Aorta (tissue), 5 donors: ENCODE measurements around the gene LTA. TPM values are rescaled to one million over a fixed set of nuclear protein-coding genes. Genes with fewer than 3 reads are reported as not detected.

Experiments
- ATAC-seq: fragments of 200-7000 bp; cut with Tn5 transposase; one replicate; pipeline ENCODE4 v1.9.1; 2022; ENCODE audit warnings: moderate library complexity; ENCODE audit not compliant: low FRiP score
- DNase-seq, 2 donors: peaks; one replicate each; pipeline ENCODE4 v3.0.0-alpha.2; 2020
- H3K27ac ChIP-seq, 2 donors: one replicate each; pipeline ENCODE4 v1.5.1; 2013; ENCODE audit warnings: low read length in 2 of 2, mild to moderate bottlenecking in 2 of 2, moderate library complexity in 2 of 2, control low read depth in 1 of 2, inconsistent platforms in 1 of 2, low read depth in 1 of 2
- H3K27me3 ChIP-seq, 2 donors: one replicate each; pipeline ENCODE4 v1.6.1; 2013; ENCODE audit warnings: control low read depth in 1 of 2, low read length in 1 of 2, mild to moderate bottlenecking in 1 of 2, moderate library complexity in 1 of 2; ENCODE audit not compliant: insufficient read depth in 2 of 2, control insufficient read depth in 1 of 2
- H3K36me3 ChIP-seq, 2 donors: one replicate each; pipeline ENCODE4 v1.6.1; 2013; ENCODE audit warnings: control low read depth in 1 of 2, low read length in 1 of 2, mild to moderate bottlenecking in 1 of 2; ENCODE audit not compliant: insufficient read depth in 2 of 2, control insufficient read depth in 1 of 2
- H3K4me1 ChIP-seq, 2 donors: one replicate each; pipeline ENCODE4 v1.6.1; 2013; ENCODE audit warnings: low read length in 2 of 2, control low read depth in 1 of 2, mild to moderate bottlenecking in 1 of 2, moderate library complexity in 1 of 2; ENCODE audit not compliant: insufficient read depth in 2 of 2, control insufficient read depth in 1 of 2
- H3K4me3 ChIP-seq, 2 donors: one replicate each; pipeline ENCODE4 v1.5.1; 2013; ENCODE audit warnings: low read length in 2 of 2, control low read depth in 1 of 2, mild to moderate bottlenecking in 1 of 2
- H3K9me3 ChIP-seq: one replicate; pipeline ENCODE4 v1.6.1; 2013; ENCODE audit warnings: mild to moderate bottlenecking, low read length; ENCODE audit not compliant: control insufficient read depth
- WGBS, 2 donors: extraction: QIAGEN DNeasy Blood & Tissue Kit; methylation state at CpG; one replicate each; pipeline ENCODE4 v1.1.7; 2013; 5-methylcytosine and 5-hydroxymethylcytosine counted together
- intact Hi-C, 2 donors: fragments of 100-400 bp; cut with DNase I; formaldehyde crosslinking; loops; one replicate each; pipeline versions ENCODE4 v1.14.2 to v1.15.0; 2022
- long read RNA-seq, 2 donors: library from polyadenylated mRNA; unstranded; transcript quantifications; one replicate each; pipeline ENCODE4 v2.0.0, GENCODE V29; 2020 to 2021
- polyA plus RNA-seq, 2 donors: library from polyadenylated mRNA; stranded (reverse); fragments of 200-250 nt; gene quantifications; one replicate each; pipeline ENCODE4 v1.2.3, GENCODE V29; 2013
- total RNA-seq, 2 donors: library from RNA; stranded (reverse); fragmentation: NEBNext Ultra II Directional; extraction: Animal tissue kit (Norgen Biotek cat#: 25700); gene quantifications; one replicate each; pipeline ENCODE4 v1.2.1, GENCODE V29; 2021
- donor health status: healthy with polysubstance abuse.
- donor health status: Bipolar disorder and iron deficiency.
- donor health status: DM: no; HTN: no; CAD: no.
- donor health status: DM: no; HTN: no; CAD: no.
- donor health status: DM: yes; HTN: yes; CAD: no.

LTA gene, protein sequence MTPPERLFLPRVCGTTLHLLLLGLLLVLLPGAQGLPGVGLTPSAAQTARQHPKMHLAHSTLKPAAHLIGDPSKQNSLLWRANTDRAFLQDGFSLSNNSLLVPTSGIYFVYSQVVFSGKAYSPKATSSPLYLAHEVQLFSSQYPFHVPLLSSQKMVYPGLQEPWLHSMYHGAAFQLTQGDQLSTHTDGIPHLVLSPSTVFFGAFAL
- total RNA-seq = not detected
- under 1 TPM in 1 of 2 donors, not detected in 1; 0.18 TPM for polyA plus RNA-seq
- long read RNA-seq, donor 1, partial matches to known transcripts = 0 of 1 reads
- long read RNA-seq, donor 1, other reads (novel, unspliced or antisense) = 0 of 1 reads
- long read RNA-seq, donor 2 = 0 reads

DNA sequence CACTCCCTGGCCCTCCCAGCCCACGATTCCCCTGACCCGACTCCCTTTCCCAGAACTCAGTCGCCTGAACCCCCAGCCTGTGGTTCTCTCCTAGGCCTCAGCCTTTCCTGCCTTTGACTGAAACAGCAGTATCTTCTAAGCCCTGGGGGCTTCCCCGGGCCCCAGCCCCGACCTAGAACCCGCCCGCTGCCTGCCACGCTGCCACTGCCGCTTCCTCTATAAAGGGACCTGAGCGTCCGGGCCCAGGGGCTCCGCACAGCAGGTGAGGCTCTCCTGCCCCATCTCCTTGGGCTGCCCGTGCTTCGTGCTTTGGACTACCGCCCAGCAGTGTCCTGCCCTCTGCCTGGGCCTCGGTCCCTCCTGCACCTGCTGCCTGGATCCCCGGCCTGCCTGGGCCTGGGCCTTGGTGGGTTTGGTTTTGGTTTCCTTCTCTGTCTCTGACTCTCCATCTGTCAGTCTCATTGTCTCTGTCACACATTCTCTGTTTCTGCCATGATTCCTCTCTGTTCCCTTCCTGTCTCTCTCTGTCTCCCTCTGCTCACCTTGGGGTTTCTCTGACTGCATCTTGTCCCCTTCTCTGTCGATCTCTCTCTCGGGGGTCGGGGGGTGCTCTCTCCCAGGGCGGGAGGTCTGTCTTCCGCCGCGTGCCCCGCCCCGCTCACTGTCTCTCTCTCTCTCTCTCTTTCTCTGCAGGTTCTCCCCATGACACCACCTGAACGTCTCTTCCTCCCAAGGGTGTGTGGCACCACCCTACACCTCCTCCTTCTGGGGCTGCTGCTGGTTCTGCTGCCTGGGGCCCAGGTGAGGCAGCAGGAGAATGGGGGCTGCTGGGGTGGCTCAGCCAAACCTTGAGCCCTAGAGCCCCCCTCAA, at the start of gene LTA:
LTA (plus strand) TSS at position 249 of the 871 bp plus-strand sequence; CDS start at position 703, 454 bp downstream.
- DNase-seq (no peak), ATAC-seq (peak; percentile 5)
- Histone ChIP-seq H3K27ac (no peak within 1 kb of the TSS), H3K9me3 (no peaks in the 10 kb centered on the region), H3K36me3 (no peaks in the 10 kb centered on the region), H3K4me3 (no peak within 1 kb of the TSS), H3K27me3 (peaks cover 0 to 2% of the 10 kb centered on the region in 2 donors), H3K4me1 (no peaks in the 10 kb centered on the region)
- 87% methylated on average over 26 to 27 of the region's 27 CpGs for WGBS, 2 donors
- intact Hi-C loops = no loop called here

DNA sequence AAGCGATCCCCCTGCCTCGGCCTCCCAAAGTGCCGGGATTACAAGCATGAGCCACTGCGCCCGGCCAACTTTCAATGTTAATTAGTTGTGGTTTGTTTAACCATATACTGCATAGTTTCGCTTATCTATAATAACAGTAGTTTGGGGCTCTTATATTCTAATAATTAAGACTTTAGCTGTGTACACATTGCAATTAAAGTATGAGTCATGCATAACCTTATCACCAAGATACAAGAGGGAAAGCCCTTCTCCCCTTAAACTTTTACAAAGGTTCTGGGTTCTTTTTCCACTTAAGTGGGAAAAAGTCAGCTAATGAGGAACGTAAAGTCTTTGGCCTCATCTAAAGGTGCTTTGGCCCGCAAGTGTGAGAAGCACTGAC, 46.5 kb upstream of the LTA start:
- H3K4me3 ChIP-seq = no peak overlapping the region
- H3K9me3 ChIP-seq = no peaks in the 10 kb centered on the region
- peaks cover 0 to under 1% of the 10 kb centered on the region in 2 donors for H3K36me3 ChIP-seq
- no peaks in the 10 kb centered on the region for H3K4me1 ChIP-seq
- intact Hi-C loops = no loop called here
- 70 to 75% methylated on average over 8 of the region's 8 CpGs for WGBS, 2 donors
- DNase-seq = no peak
- H3K27me3 ChIP-seq = no peaks in the 10 kb centered on the region
- H3K27ac ChIP-seq = no peak overlapping the region
- no peak for ATAC-seq

DNA sequence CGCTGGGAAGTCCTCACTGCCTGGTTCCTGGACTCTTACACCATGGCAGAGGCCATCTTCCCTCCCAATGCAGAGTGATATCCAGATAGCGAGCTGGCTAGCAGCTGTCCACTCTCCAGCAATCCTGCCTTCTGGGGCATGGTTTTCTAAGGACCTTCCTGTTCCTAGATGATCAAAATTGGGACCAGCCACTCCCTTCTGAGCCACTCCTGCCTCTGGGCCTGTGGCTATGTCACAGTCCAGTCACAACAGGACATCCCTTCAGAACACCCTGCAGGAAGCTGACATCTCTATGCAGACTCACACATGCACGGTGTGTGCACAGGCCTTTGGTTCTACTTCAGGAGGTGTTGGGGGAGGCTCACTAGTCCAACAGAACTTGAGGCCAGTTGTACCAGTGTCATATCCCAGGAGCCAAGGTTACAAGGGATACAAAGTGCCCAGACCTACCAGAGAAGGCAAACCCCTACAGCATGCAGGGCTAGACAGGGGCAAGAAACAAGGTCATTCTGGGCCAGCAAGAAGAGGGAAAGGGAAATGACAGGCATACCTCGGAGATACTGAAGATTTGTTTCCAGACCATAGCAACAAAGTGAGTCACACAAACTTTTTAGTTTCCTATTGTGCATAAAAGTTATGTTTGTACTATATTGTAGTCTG, 46.0 kb upstream of the LTA start:
- no peak for DNase-seq
- Histone ChIP-seq H3K27ac (no peak overlapping the region), H3K4me1 (no peaks in the 10 kb centered on the region), H3K9me3 (no peaks in the 10 kb centered on the region), H3K4me3 (no peak overlapping the region), H3K27me3 (no peaks in the 10 kb centered on the region), H3K36me3 (peaks cover 2 to 5% of the 10 kb centered on the region in 2 donors)
- ATAC-seq = no peak
- 62 to 64% methylated on average over 4 of the region's 4 CpGs for WGBS, 2 donors
- intact Hi-C loops = no loop called here

DNA sequence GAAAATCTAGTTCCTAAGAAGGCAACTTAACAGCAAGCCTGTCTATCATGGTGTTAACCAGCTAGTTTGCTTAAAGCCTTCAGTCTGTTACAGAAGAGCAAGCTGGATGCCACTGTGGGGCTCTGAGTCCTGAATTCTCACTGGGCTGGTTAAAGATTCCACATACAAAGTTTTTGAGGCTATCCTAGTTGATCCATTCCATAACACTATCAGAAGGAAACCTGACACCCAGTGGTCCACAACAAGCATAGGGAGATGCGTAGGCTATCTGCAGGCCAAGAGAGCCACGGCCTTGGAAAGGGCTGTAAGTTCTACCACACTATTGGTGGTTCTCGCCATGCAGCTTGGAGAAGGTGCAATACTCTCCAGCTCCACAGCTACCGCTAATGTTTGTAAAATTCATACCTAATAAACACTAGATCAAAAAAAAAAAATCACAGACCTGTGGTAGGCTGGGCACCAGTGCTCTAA, 43.7 kb upstream of the LTA start:
- ATAC-seq = no peak
- no peaks in the 10 kb centered on the region for H3K27me3 ChIP-seq
- peaks cover 2 to 7% of the 10 kb centered on the region in 2 donors for H3K36me3 ChIP-seq
- H3K4me1 ChIP-seq = no peaks in the 10 kb centered on the region
- no peak overlapping the region for H3K27ac ChIP-seq
- WGBS, 2 donors = 81 to 82% methylated on average over 4 of the region's 4 CpGs
- H3K4me3 ChIP-seq = no peak overlapping the region
- H3K9me3 ChIP-seq = no peaks in the 10 kb centered on the region
- no peak for DNase-seq
- intact Hi-C loops = no loop called here

DNA sequence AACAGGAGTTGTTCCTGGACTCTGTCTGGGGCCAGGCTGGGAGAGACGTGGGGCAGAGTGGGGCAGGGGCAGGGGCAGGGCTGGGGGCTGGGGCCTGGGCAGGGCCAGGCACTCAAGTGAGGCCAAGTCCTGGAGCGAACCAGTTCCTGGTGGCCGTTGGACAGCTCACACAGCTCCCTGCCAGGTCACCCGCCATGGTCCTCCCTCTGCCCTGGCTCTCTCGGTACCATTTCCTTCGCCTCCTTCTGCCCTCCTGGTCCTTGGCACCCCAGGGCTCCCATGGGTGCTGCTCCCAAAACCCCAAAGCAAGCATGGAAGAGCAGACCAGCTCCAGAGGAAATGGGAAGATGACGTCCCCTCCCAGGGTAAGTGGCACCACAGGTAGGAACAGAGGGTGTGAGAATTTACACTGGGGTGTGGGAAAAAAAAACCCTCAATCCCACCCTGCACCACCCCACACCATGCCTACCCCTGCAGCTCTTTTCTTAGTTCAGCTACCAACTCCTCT, 43.2 kb upstream of the LTA start, which contains the start of gene MCCD1:
MCCD1 (plus strand) TSS at position 142 of the 508 bp plus-strand sequence; CDS start at position 195, 53 bp downstream.
- ATAC-seq = no peak
- no peaks in the 10 kb centered on the region for H3K9me3 ChIP-seq
- 47 to 64% methylated on average over 5 to 7 of the region's 7 CpGs for WGBS, 2 donors

DNA sequence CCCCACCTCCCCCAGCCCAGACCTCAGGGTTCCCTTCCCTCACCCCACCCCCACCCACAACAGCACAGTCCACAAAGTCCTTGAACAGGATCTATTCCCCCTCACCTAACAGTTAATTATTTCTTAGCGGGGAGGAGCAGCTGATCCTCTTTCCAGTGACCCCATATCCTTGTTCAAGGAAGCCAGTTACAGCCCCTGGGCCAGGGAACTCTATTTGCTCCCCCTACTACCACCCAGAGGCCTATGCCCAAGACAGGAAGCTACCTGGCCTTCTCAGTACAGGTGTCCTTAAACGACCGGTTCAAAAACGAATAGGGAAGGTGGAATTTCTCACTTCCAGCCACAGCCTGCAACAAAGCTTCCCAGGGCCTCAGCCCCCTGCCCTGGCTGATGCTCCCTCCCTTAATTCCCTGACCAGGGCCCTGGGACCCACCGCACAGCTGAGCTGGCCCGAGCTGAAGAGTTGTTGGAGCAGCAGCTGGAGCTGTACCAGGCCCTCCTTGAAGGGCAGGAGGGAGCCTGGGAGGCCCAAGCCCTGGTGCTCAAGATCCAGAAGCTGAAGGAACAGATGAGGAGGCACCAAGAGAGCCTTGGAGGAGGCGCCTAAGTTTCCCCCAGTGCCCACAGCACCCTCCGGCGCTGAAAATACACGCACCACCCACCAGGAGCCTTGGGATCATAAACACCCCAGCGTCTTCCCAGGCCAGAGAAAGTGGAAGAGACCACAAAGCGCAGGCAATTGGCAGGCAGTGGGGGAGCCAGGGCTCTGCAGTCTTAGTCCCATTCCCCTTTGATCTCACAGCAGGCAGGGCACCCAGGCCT, 42.5 kb upstream of the LTA start:
- H3K9me3 ChIP-seq = no peaks in the 10 kb centered on the region
- no peak overlapping the region for H3K27ac ChIP-seq
- peaks cover 5 to 7% of the 10 kb centered on the region in 2 donors for H3K36me3 ChIP-seq
- H3K4me1 ChIP-seq = no peaks in the 10 kb centered on the region
- ATAC-seq (no peak), DNase-seq (no peak)
- WGBS, 2 donors = 40 to 45% methylated on average over 12 of the region's 12 CpGs
- no peak overlapping the region for H3K4me3 ChIP-seq
- intact Hi-C loops = no loop called here
- no peaks in the 10 kb centered on the region for H3K27me3 ChIP-seq

More for the DNA sequence above, 43.2 kb upstream of the LTA start, which contains the start of gene MCCD1:
- DNase-seq = no peak
- Histone ChIP-seq H3K36me3 (peaks cover 2 to 7% of the 10 kb centered on the region in 2 donors), H3K4me1 (no peaks in the 10 kb centered on the region), H3K27me3 (no peaks in the 10 kb centered on the region), H3K27ac (no peak within 1 kb of the TSS), H3K4me3 (no peak within 1 kb of the TSS)
- intact Hi-C loops = no loop called here

DNA sequence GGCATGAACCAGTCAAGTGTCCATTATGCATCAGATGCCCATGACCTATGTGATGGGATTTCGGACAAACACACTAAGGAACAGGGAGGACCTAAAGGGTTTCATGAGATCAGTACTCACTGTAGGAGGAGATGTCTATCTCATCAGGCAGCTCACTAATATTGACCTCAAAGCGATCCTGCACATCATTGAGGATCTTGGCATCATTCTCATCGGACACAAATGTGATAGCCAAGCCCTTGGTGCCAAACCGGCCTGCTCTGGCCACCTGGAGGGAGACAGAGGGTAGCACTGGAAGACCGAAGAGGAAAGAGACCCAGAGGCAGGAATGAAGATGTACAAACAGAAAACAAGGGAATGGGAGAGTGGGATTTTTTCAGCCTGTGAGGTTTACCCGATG, 41.4 kb upstream of the LTA start:
- WGBS, 2 donors = 62 to 66% methylated on average over 6 of the region's 6 CpGs
- ATAC-seq (no peak), DNase-seq (no peak)
- Histone ChIP-seq H3K4me3 (no peak overlapping the region), H3K4me1 (no peaks in the 10 kb centered on the region), H3K27me3 (no peaks in the 10 kb centered on the region), H3K36me3 (peaks cover 9 to 12% of the 10 kb centered on the region in 2 donors), H3K9me3 (no peaks in the 10 kb centered on the region), H3K27ac (no peak overlapping the region)
- intact Hi-C loops = no loop called here

DNA sequence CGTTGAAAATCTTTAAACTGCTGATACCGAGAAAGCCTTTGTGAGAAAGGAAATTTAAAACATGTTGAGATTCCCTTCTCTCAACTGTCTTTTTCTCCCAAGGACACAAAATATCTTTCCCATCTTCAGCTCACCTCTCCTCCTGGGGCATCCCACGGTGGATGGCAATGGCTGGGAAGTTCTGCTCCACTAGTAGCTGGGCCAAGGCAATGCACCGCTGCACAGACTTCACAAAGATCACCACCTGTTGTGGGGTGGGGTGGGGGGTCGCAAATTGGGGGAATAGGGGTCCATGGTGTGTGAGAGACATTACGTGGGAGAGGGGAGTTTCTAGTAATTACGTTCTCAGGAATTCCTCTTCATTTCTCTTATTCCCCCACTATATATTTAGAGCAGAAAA, 40.9 kb upstream of the LTA start:
- Histone ChIP-seq H3K36me3 (peaks cover 9 to 17% of the 10 kb centered on the region in 2 donors), H3K27ac (no peak overlapping the region), H3K4me1 (no peaks in the 10 kb centered on the region), H3K27me3 (no peaks in the 10 kb centered on the region), H3K9me3 (no peaks in the 10 kb centered on the region), H3K4me3 (no peak overlapping the region)
- intact Hi-C loops = no loop called here
- no peak for ATAC-seq
- 83 to 86% methylated on average over 7 of the region's 7 CpGs for WGBS, 2 donors
- no peak for DNase-seq
